H1 (cell line): ENCODE data around the gene NFATC1. TPM values are rescaled to one million over a fixed set of nuclear protein-coding genes. Genes with fewer than 3 reads are reported as not detected.

Experiments
- EP300 ChIP-seq, 2 experiments: IDR thresholded peaks; 1 replicate in 1 of 2; 2 replicates in 1 of 2; pipeline ENCODE4 v1.6.1; 2011 to 2012; ENCODE audit warnings: low read depth in 2 of 2, low read length in 2 of 2, mild to moderate bottlenecking in 2 of 2, borderline replicate concordance in 1 of 2, inconsistent platforms in 1 of 2, moderate library complexity in 1 of 2
- HDAC6 ChIP-seq: IDR thresholded peaks from one replicate; pipeline ENCODE4 v1.7.1; 2012; ENCODE audit warnings: low read depth, mild to moderate bottlenecking, inconsistent platforms, low read length, moderate library complexity
- MAFK ChIP-seq: IDR thresholded peaks from 2 replicates; pipeline ENCODE4 v1.6.1; 2012; ENCODE audit warnings: low read depth, mild to moderate bottlenecking, improper control_type of control experiment, low read length
- POU5F1 ChIP-seq: IDR thresholded peaks from 2 replicates; pipeline ENCODE4 v1.6.1; 2011; ENCODE audit warnings: low read depth, mild to moderate bottlenecking, low read length, moderate library complexity
- polyA plus RNA-seq, 7 experiments: library from polyadenylated mRNA; depleted of rRNA in 3 of 7; stranded (reverse) in 5 of 7; unstranded in 2 of 7; fragments of >200 nt in 5 of 7; fragments of 200-250 nt in 2 of 7; gene quantifications; 1 replicate in 5 of 7; 2 replicates in 1 of 7; 4 replicates in 1 of 7; pipeline versions ENCODE4 v1.2.1 to v1.2.3, GENCODE V29; 2011 to 2013; ENCODE audit warnings: missing spikeins in 2 of 7, mixed read lengths in 2 of 7
- total RNA-seq: library from RNA; stranded (reverse); fragmentation: NEBNext Ultra II Directional; extraction: Animal tissue kit (Norgen Biotek cat#: 25700); gene quantifications from 2 replicates; pipeline ENCODE4 v1.2.1, GENCODE V29; 2021

Gene NFATC1
- total and polyA plus RNA-seq, 2 of the 8 experiments (the other 6 are each of a cell fraction or from before 2014, with no cell fraction given): 2.0 to 6.6 TPM

- TF ChIP-seq EP300 (IDR thresholded peaks at IDR 0.05; ENCODE audit: borderline replicate concordance in 1 of 2, low read depth in 2 of 2, low read length in 2 of 2) (no peak), MAFK (no peak), POU5F1 (no peak), HDAC6 (no peak)
These were observed 41.4 kb upstream of the NFATC1 start (continued) for GRCh38 chr18:79354350-79354749.
